ENCODE data around the gene ZNF443.
"Not testable (repeated sequence)": the region's sequence is repeated elsewhere in the genome, so short reads cannot be mapped to it uniquely, and the experiment has no call there.

Gene ZNF443

GRCh38 chr19:12453495-12453894, 12.7 kb upstream of the ZNF443 start:
- H3K9me3 ChIP-seq = peaks cover 3% of the 10 kb centered on the region; the same call in 1 of the 2 replicates
- no peak overlapping the region for H3K4me3 ChIP-seq (ENCODE audit: low read depth, low read length)
- no peaks in the 10 kb centered on the region for H3K36me3 ChIP-seq
- DNase-seq = no peak
- TF ChIP-seq, protein P1, sequence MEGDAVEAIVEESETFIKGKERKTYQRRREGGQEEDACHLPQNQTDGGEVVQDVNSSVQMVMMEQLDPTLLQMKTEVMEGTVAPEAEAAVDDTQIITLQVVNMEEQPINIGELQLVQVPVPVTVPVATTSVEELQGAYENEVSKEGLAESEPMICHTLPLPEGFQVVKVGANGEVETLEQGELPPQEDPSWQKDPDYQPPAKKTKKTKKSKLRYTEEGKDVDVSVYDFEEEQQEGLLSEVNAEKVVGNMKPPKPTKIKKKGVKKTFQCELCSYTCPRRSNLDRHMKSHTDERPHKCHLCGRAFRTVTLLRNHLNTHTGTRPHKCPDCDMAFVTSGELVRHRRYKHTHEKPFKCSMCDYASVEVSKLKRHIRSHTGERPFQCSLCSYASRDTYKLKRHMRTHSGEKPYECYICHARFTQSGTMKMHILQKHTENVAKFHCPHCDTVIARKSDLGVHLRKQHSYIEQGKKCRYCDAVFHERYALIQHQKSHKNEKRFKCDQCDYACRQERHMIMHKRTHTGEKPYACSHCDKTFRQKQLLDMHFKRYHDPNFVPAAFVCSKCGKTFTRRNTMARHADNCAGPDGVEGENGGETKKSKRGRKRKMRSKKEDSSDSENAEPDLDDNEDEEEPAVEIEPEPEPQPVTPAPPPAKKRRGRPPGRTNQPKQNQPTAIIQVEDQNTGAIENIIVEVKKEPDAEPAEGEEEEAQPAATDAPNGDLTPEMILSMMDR (IDR thresholded peaks at IDR 0.05; ENCODE audit: low read depth, low read length) = no peak
- no peaks in the 10 kb centered on the region for H3K27me3 ChIP-seq
- no peaks in the 10 kb centered on the region for H3K4me1 ChIP-seq

- DNase-seq = no peak
- no peaks in the 10 kb centered on the region for H3K4me1 ChIP-seq
- no peaks in the 10 kb centered on the region for H3K36me3 ChIP-seq
- peaks cover 3% of the 10 kb centered on the region; the same call in 1 of the 2 replicates for H3K9me3 ChIP-seq
- no peaks in the 10 kb centered on the region for H3K27me3 ChIP-seq
- H3K4me3 ChIP-seq (ENCODE audit: low read depth, low read length) = no peak overlapping the region
- TF ChIP-seq, protein P1 (IDR thresholded peaks at IDR 0.05; ENCODE audit: low read depth, low read length) = no peak
These were observed 10.0 kb upstream of the ZNF443 start for GRCh38 chr19:12450844-12451243.

GRCh38 chr19:12448808-12449207, 8.0 kb upstream of the ZNF443 start:
- DNase-seq = no peak
- TF ChIP-seq, protein P1 (IDR thresholded peaks at IDR 0.05; ENCODE audit: low read depth, low read length) = no peak
- Histone ChIP-seq H3K36me3 (no peaks in the 10 kb centered on the region), H3K4me1 (no peaks in the 10 kb centered on the region), H3K27me3 (no peaks in the 10 kb centered on the region), H3K4me3 (ENCODE audit: low read depth, low read length) (no peak overlapping the region), H3K9me3 (peaks cover 3% of the 10 kb centered on the region; the same call in 1 of the 2 replicates)

- peak overlapping the region; percentile 76 for H3K4me3 ChIP-seq (ENCODE audit: low read depth, low read length)
- H3K4me1 ChIP-seq, H3K36me3 ChIP-seq, H3K27me3 ChIP-seq, H3K9me3 ChIP-seq: not testable (repeated sequence)
- DNase-seq = peak; percentile 25
These were observed 908 bp downstream of the ZNF443 start for GRCh38 chr19:12439686-12440540.

GRCh38 chr19:12430726-12431299, 10.0 kb downstream of the ZNF443 start:
- H3K4me1 ChIP-seq; DNase-seq; H3K27me3 ChIP-seq; H3K4me3 ChIP-seq (ENCODE audit: low read depth, low read length); H3K36me3 ChIP-seq; H3K9me3 ChIP-seq: not testable (repeated sequence)

DNA sequence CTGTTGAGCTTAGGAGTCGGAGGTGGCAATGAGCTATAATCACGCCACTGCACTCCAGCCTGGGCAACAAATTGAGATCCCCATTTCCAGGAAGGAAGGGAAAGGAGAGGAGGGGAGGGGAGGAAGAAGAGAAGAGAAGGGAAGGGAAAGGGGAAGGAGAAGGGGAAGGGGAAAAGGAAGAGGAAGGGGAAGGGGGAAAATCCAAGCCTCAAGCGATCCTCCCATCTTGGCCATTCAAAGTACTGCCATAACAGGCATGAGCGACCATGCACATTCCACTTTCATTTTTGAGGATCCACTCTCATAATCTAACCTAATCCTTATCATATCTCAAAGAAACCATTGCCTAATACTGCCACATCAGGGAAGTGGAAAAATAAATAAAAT, 14.9 kb downstream of the ZNF443 start:
- TF ChIP-seq, protein P1 (IDR thresholded peaks at IDR 0.05; ENCODE audit: low read depth, low read length) = no peak
- H3K27me3 ChIP-seq = no peaks in the 10 kb centered on the region
- no peak for DNase-seq
- 0 out of 2 replicates have a peak, but pooled peaks cover 2% of the 10 kb centered on the region for H3K36me3 ChIP-seq
- no peak overlapping the region for H3K4me3 ChIP-seq (ENCODE audit: low read depth, low read length)
- H3K4me1 ChIP-seq = no peaks in the 10 kb centered on the region
- H3K9me3 ChIP-seq = no peaks in the 10 kb centered on the region; the same call in 1 of the 2 replicates

GRCh38 chr19:12425236-12425887, 15.5 kb downstream of the ZNF443 start:
- Histone ChIP-seq H3K4me3 (ENCODE audit: low read depth, low read length) (no peak overlapping the region), H3K36me3 (no peaks in the 10 kb centered on the region), H3K27me3 (no peaks in the 10 kb centered on the region), H3K4me1 (no peaks in the 10 kb centered on the region), H3K9me3 (no peaks in the 10 kb centered on the region; the same call in 1 of the 2 replicates)
- no peak for DNase-seq
- TF ChIP-seq, protein P1 (IDR thresholded peaks at IDR 0.05; ENCODE audit: low read depth, low read length) = no peak

- DNase-seq; H3K27me3 ChIP-seq; H3K4me3 ChIP-seq (ENCODE audit: low read depth, low read length); H3K4me1 ChIP-seq; H3K9me3 ChIP-seq; H3K36me3 ChIP-seq: not testable (repeated sequence)
These were observed 23.5 kb downstream of the ZNF443 start for GRCh38 chr19:12417273-12417672.
